PC-9 (cell line): ENCODE measurements around the gene KCTD6. TPM values are rescaled to one million over a fixed set of nuclear protein-coding genes. Genes with fewer than 3 reads are reported as not detected.

Experiments used
- BruUV-seq: library from RNA; stranded (reverse); fragments of 400-500 nt; replicated peaks from 2 replicates; lab custom pipeline; 2021; lab: Mats Ljungman, UMichigan
- CTCF ChIA-PET: fragments of 300-600 bp; sonication (Branson Sonifier 250); formaldehyde crosslinking; loops from one replicate; lab custom pipeline; 2022; ENCODE audit warnings: antibody characterized with exemption; lab: Charles Lee
- POLR2A ChIA-PET: fragments of 300-600 bp; sonication (Branson Sonifier 250); formaldehyde crosslinking; loops from one replicate; lab custom pipeline; 2022; ENCODE audit warnings: antibody characterized with exemption; ENCODE audit not compliant: unreplicated experiment; lab: Charles Lee
- DNase-seq, 2 experiments: peaks; one replicate each; pipeline versions ENCODE4 v3.0.0 to v3.0.0-alpha.2; 2015 to 2022; ENCODE audit warnings: mixed read lengths in 1 of 2
- H2AFZ ChIP-seq: fragments of 200-600 bp; sonication (generic); 2 replicates; pipeline ENCODE4 v1.8.1; 2017; ENCODE audit warnings: antibody characterized with exemption
- H3F3A ChIP-seq: fragments of 200-600 bp; sonication (generic); 2 replicates; pipeline ENCODE4 v1.8.1; 2017; ENCODE audit warnings: antibody characterized with exemption, mild to moderate bottlenecking, low read depth; ENCODE audit not compliant: insufficient read depth
- H3K27ac ChIP-seq: fragments of 200-600 bp; sonication (generic); 2 replicates; pipeline ENCODE4 v1.6.1; 2016; ENCODE audit warnings: mixed run types
- H3K27me3 ChIP-seq: fragments of 200-600 bp; sonication (generic); 2 replicates; pipeline ENCODE4 v1.6.1; 2016; ENCODE audit warnings: low read depth, mixed run types; ENCODE audit not compliant: insufficient read depth
- H3K36me3 ChIP-seq: fragments of 200-600 bp; sonication (generic); 2 replicates; pipeline ENCODE4 v1.6.1; 2016; ENCODE audit warnings: low read depth, mixed run types
- H3K4me1 ChIP-seq: fragments of 200-600 bp; sonication (generic); replicated peaks from 2 replicates; pipeline ENCODE4 v1.6.1; 2016; ENCODE audit warnings: mixed run types; ENCODE audit not compliant: insufficient read depth
- H3K4me2 ChIP-seq: fragments of 200-600 bp; sonication (generic); 2 replicates; pipeline ENCODE4 v1.6.1; 2017; ENCODE audit warnings: mixed run types
- H3K4me3 ChIP-seq: fragments of 200-600 bp; sonication (generic); 2 replicates; pipeline ENCODE4 v1.6.1; 2016; ENCODE audit warnings: mixed run types
- H3K79me2 ChIP-seq: fragments of 200-600 bp; sonication (generic); 2 replicates; pipeline ENCODE4 v1.6.1; 2017; ENCODE audit warnings: low read depth, mixed run types
- H3K9me2 ChIP-seq: fragments of 200-600 bp; sonication (generic); 2 replicates; pipeline ENCODE4 v1.8.1; 2017; ENCODE audit warnings: mild to moderate bottlenecking; ENCODE audit not compliant: insufficient read depth
- H3K9me3 ChIP-seq: fragments of 200-600 bp; sonication (generic); 2 replicates; pipeline ENCODE4 v1.8.1; 2016; ENCODE audit warnings: low read depth; ENCODE audit not compliant: insufficient read depth
- H4K20me1 ChIP-seq: fragments of 200-600 bp; sonication (generic); 2 replicates; pipeline ENCODE4 v1.8.1; 2017; ENCODE audit not compliant: insufficient read depth
- CTCF ChIP-seq: fragments of 200-600 bp; sonication (generic); conservative IDR thresholded peaks from 2 replicates; pipeline ENCODE4 v1.6.1; 2017; ENCODE audit warnings: mixed run types, antibody characterized with exemption, mild to moderate bottlenecking, moderate library complexity
- EZH2 ChIP-seq: fragments of 200-600 bp; sonication (generic); IDR thresholded peaks from 2 replicates; pipeline ENCODE4 v1.8.0; 2017; ENCODE audit warnings: antibody characterized with exemption, low read depth
- intact Hi-C: fragments of 100-400 bp; cut with micrococcal nuclease; formaldehyde crosslinking; loops from one replicate; pipeline ENCODE4 v1.10.0; 2022; ENCODE audit not compliant: unreplicated experiment
- total RNA-seq: library from RNA; stranded (reverse); gene quantifications from 2 replicates; pipeline ENCODE4 v1.2.3, GENCODE V29; 2021

The KCTD6 gene
- total RNA-seq, 1 experiment from 2014 or later: 10.3 TPM

GRCh38 chr3:58492494-58492905 lies 604 bp downstream of the KCTD6 start:
- Histone ChIP-seq H3K36me3 (no peaks in the 10 kb centered on the region), H3K4me1 (peaks cover 58% of the 10 kb centered on the region), H3F3A (peaks cover 17% of the 10 kb centered on the region; the same call in 1 of the 2 replicates), H3K9me3 (no peaks in the 10 kb centered on the region), H3K4me3 (peak overlapping the region; percentile 96), H3K9me2 (no peaks in the 10 kb centered on the region), H3K79me2 (peaks cover 51% of the 10 kb centered on the region), H3K27me3 (no peaks in the 10 kb centered on the region), H3K27ac (no peak overlapping the region; the same call in 1 of the 2 replicates), H4K20me1 (no peaks in the 10 kb centered on the region; the same call in 1 of the 2 replicates), H3K4me2 (peak overlapping the region; percentile 93), H2AFZ (peak overlapping the region; percentile 74; the same call in 1 of the 2 replicates)
- intact Hi-C loops: no loop called here
- peak in 1 of 2 experiments; percentile 12 for DNase-seq
- no TSS peak for BruUV-seq
- TF ChIP-seq CTCF (no peak), EZH2 (no peak)
- ChIA-PET POLR2A (interaction anchor here (0.5 kb wide), 1 partner anchor 157 kb away, joined by 4 read pairs; no protein-coding TSS in a partner anchor), CTCF (interaction anchor here (0.5 to 0.7 kb wide), 2 partner anchors 132 to 543 kb away, joined by 4 to 5 read pairs; no protein-coding TSS in a partner anchor)

- peak overlapping the region; percentile 96; the same call in 1 of the 2 replicates for H3K4me3 ChIP-seq
- no TSS peak for BruUV-seq
- CTCF ChIA-PET: interaction anchor here (0.6 kb wide), 1 partner anchor 40 kb away, joined by 3 read pairs; no protein-coding TSS in a partner anchor
Observed at GRCh38 chr3:58494107-58494506, 2.2 kb downstream of the KCTD6 start.

GRCh38 chr3:58495101-58495500 lies 3.2 kb downstream of the KCTD6 start:
- Histone ChIP-seq H3K9me2 (no peaks in the 10 kb centered on the region), H3K79me2 (peaks cover 70% of the 10 kb centered on the region), H3K27me3 (no peaks in the 10 kb centered on the region), H3K4me3 (no peak overlapping the region), H3K9me3 (no peaks in the 10 kb centered on the region), H3K27ac (no peak overlapping the region), H2AFZ (no peak overlapping the region), H4K20me1 (no peaks in the 10 kb centered on the region; the same call in 1 of the 2 replicates), H3K4me2 (peak overlapping the region; percentile 93), H3F3A (peaks cover 8% of the 10 kb centered on the region; the same call in 1 of the 2 replicates), H3K4me1 (peaks cover 49% of the 10 kb centered on the region), H3K36me3 (peaks cover 9% of the 10 kb centered on the region; the same call in 1 of the 2 replicates)
- no TSS peak for BruUV-seq
- TF ChIP-seq CTCF (no peak), EZH2 (no peak)
- CTCF ChIA-PET: no interaction called here
- DNase-seq: no peak
- POLR2A ChIA-PET: no interaction called here
- intact Hi-C loops: no loop called here

More at GRCh38 chr3:58494107-58494506, 2.2 kb downstream of the KCTD6 start:
- H3K9me2 ChIP-seq: no peaks in the 10 kb centered on the region
- H3K36me3 ChIP-seq: 0 out of 2 replicates have a peak, but pooled peaks cover 2% of the 10 kb centered on the region
- no peak overlapping the region for H2AFZ ChIP-seq
- TF ChIP-seq EZH2 (no peak), CTCF (no peak)
- peaks cover 17% of the 10 kb centered on the region; the same call in 1 of the 2 replicates for H3F3A ChIP-seq
- H3K27me3 ChIP-seq: no peaks in the 10 kb centered on the region
- H3K4me2 ChIP-seq: peak overlapping the region; percentile 93
- peaks cover 67% of the 10 kb centered on the region for H3K79me2 ChIP-seq
- POLR2A ChIA-PET: no interaction called here
- H3K4me1 ChIP-seq: peaks cover 54% of the 10 kb centered on the region
- intact Hi-C loops: no loop called here
- no peaks in the 10 kb centered on the region; the same call in 1 of the 2 replicates for H4K20me1 ChIP-seq
- H3K27ac ChIP-seq: no peak overlapping the region
- DNase-seq: no peak
- no peaks in the 10 kb centered on the region for H3K9me3 ChIP-seq
